Kidney tubule cell (primary cell): ENCODE data around the gene NCLN.
"Not testable (repeated sequence)": the region's sequence is repeated elsewhere in the genome, so short reads cannot be mapped to it uniquely, and the experiment has no call there.

Source experiments
- DNase-seq: peaks from one replicate; pipeline ENCODE4 v3.0.0-alpha.2; 2018; ENCODE audit warnings: low spot score

Gene NCLN

DNA sequence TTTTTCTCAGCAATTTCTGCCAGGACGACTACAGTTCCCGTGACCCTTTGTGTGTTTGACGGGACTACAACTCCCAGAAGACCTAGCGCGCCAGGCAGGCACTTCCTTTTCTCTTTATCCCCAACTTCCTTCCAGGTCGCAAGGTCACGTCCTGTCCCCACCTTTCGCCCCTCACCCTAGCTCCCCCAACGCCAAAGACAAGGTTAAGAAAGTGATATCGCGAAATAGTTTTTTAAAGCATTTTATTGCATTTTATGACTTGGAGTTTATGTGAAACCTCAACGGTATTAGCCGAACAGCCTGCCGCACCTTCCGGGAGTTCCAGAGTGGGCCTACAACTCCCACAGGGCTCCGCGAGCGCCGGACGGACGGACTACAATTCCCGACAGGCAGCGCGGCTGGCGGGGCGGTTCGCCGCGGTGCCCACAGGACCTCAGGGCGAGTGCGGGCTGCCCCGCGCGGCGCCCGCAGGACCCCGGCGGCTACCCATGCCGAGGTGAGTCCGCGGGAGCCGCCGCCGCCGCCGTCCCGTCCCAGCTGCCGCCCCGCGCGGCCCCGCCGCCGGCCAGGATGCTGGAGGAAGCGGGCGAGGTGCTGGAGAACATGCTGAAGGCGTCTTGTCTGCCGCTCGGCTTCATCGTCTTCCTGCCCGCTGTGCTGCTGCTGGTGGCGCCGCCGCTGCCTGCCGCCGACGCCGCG, at the start of gene NCLN:
TSS of gene NCLN (plus strand) at position 470 of the 699 bp plus-strand sequence. CDS start at position 571, 101 bp downstream.
- DNase-seq: peak; percentile 94

GRCh38 chr19:3135961-3136683, 49.6 kb upstream of the NCLN start, which contains the start of gene GNA15:
Gene GNA15, plus strand, starts transcription at chr19:3136033. Its CDS starts 418 bp downstream, at chr19:3136451.
- DNase-seq: no peak

DNA sequence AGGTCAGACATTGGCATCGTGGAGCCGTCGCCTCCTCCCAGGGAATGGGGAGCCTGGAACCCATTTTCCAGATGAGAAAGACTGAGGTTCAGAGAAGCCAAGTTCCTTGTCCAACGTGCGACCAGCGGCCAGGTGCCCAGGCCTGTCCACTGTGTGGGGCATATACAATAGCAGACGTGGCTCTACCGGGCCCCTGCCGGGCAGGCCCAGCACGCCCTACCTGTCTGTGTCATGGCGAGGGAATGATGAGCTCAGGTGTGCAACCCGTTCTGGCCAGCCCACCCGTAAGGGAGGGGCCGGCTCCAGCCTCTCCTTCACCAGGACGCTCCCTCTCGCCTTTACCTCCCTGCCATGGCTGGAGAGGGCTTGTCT, 49.1 kb upstream of the NCLN start:
- DNase-seq: no peak

GRCh38 chr19:3137119-3137518, 48.6 kb upstream of the NCLN start:
- no peak for DNase-seq

- DNase-seq: no peak
Observed at GRCh38 chr19:3138268-3138667, 47.5 kb upstream of the NCLN start.

DNA sequence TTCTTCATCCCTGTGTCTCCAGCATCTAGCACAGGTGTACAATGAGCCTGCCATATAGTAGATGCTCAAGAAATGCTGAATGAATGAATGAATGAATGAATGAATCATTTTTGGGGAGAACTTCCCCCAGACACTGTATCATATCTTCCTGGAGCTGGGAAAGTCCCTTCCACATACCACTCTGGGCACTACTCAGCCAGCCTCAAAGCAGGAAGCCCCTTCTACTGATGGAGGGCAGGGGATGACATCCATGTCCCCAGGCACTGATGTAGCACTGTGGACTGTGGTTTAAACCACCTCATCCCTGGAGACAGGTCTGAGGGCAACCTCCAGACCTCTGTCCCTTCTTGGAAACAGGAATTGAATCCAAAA, 45.1 kb upstream of the NCLN start:
- peak; percentile 33 for DNase-seq

DNA sequence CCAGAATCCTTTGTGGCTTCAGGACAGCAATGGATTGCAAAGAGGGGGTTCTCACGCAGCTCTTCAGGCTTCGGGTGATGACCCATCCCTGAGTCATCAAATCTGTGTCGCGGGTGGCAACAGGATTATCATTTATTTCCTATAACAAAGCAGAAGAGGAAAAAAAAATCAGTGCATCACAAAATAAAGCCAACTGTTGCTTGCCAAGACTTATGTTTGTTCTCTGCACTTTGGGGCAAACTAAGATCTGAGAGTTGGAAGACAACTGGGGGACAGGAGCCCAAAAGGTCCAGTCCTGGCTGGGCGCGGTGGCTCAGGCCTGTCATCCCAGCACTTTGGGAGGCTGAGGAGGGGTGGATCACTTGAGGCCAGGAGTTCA, 43.4 kb upstream of the NCLN start:
- peak; percentile 63 for DNase-seq

DNA sequence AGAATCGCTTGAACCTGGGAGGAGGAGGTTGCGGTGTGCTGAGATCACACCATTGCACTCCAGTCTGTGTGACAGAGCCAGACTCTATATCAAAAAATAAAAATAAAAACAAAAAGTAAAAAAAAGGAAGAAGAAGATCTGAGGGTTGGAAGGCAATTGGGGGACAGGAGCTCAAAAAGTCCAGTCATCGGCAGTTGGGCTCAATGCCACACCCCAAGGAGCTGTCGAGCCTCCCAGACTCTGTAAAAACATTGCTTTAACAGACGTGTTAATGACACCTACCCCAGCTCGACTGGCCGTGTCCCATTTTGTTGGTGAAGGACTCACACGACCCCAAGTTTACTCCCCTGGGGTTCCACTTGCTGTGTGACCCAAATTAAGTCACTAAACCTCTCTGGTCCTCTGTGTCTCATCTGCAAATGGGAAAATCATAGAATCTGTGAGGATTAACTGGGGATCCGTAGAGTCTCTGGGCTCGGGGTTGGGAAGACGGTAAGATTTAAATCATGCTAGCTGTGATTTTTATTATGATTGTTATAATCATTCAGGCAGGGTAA, 42.9 kb upstream of the NCLN start:
- DNase-seq: no peak

- DNase-seq: no peak
Observed at GRCh38 chr19:3145909-3146676, 39.6 kb upstream of the NCLN start.

DNA sequence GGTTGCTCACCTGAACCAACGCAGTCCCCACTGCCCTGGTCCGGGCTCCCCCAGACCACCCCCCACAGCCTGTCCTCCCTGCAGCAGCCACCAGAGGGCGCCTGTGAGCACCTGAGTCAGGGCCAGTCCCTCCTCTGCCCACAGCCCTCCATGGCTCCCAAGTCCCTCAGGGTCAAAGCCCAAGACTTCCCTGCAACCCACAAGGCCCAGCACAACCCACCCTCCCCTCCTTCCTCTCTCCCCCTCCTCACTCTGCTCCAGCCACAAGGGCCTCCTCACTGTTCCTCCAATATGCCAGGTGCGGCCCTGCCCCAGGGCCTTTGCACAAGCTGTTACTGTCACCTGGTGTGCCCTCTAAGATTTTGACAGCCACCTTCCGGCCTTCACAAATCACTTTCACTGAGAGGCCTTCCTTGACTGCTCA, 39.0 kb upstream of the NCLN start:
- peak; percentile 11 for DNase-seq

DNA sequence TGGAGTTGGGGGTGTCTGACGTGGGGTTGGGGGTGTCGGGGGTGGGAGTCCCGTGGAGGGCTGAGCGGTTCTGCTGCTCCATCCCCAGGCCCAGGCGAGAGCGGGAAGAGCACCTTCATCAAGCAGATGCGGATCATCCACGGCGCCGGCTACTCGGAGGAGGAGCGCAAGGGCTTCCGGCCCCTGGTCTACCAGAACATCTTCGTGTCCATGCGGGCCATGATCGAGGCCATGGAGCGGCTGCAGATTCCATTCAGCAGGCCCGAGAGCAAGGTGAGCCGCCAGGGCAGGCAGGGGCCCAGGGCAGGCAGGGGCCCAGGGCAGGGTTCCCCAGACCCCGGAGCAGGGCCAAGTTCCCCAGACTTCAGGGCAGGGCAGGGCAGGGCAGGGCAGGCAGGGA, 37.2 kb upstream of the NCLN start:
- no peak for DNase-seq

- no peak for DNase-seq
Observed at GRCh38 chr19:3149089-3149488, 36.6 kb upstream of the NCLN start.

DNA sequence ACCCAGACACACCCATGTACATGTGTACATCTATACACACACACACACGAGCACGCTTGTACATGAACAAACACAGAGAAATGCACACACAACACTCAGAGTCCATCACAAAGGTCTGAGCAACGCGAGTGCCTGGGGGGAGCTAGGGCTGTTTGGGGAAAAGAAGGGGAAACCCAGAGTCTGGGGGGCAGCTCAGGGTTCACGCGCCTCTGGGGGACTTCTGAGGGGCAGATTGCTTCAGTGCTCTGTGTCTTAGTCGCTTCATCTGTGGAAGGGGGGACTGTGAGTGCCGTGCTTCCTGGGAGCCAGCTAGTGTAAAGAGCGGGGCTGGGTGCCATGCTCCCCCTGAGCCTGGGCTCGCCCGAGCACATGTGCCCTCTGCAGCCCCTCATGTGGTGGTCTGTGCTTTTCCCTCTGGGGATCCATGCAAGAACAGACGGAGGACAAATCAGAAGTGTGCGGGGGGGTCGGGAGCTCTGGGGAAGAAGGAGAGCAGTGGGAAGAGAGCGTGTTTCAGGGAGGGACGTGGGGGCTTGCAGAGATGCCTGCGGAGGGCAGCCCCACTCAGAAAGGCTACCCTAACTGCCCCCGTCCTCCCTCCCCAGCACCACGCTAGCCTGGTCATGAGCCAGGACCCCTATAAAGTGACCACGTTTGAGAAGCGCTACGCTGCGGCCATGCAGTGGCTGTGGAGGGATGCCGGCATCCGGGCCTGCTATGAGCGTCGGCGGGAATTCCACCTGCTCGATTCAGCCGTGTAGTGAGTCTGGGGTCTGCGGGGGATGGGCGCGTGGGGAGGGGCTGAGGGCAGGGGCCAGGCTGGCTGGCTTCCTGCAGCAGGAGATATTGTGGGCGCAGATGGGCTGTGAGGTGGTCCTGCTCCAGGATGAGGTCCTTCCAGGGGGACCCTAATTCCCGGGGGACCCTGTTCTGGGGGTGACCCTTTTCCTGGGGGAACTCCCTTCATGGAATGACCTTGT, 35.9 kb upstream of the NCLN start:
- no peak for DNase-seq

GRCh38 chr19:3150739-3151329, 34.9 kb upstream of the NCLN start:
- no peak for DNase-seq

DNA sequence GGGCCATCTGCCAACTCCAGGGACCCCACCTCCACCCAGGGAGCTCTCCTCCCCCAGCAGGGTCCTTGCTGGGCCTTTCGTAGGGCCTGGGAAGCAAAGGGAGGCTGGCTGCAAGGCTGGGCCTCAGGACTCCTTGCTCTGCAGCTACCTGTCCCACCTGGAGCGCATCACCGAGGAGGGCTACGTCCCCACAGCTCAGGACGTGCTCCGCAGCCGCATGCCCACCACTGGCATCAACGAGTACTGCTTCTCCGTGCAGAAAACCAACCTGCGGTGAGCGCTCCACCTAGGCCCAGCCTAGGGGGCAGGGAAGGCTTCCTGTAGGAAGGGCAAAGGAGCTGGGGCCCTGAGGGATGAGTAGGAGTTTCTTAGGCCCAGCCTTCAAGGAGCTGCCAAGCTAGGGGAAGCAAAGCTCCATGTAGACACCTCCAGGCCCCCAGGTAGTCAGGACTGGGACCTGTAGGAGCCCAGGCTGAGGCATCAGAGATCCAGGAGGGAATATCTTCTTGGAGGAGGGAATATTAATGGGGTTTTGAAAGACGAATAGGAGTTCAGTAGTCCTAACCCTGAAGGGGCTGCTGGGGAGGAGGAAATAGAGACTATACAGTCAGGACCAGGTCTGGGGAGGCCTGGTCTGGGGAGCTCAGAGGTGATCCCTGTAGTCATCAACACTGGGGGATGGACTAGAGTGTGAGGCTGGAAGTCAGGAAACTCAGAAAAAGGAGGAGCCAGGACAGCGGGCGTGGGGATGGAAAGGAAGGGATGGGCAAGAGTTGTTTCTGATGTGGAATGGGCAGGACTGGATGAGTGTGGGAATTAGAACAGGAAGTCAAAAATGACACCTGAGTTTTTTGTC, 33.9 kb upstream of the NCLN start:
- DNase-seq: no peak

DNA sequence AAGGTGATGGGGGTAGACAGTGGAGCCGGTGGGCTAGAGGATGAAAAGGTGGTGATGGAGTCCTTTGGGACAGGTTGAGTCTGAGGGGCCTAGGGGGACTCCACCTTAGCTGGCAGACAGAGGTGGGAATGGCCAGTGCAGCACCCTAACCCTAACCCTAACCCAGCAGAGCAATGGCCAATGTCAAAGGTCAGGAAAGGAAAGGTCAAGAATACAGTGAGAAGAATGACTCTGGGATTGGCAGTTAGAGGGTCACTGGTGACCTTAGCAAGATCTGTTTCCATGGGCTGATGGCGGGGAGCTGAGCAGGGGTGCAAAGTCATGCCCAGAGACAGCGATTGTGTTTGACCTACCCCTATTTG, 33.3 kb upstream of the NCLN start:
- DNase-seq: no peak

GRCh38 chr19:3153286-3154230, 32.2 kb upstream of the NCLN start:
- DNase-seq: no peak

GRCh38 chr19:3154447-3154846, 31.3 kb upstream of the NCLN start:
- not testable (repeated sequence) for DNase-seq
